Measurements from ENCODE around the gene PCSK1N. TPM values are rescaled to one million over a fixed set of nuclear protein-coding genes. Genes with fewer than 3 reads are reported as not detected.

The PCSK1N gene
- total and polyA plus RNA-seq, 2 donors (not counting 3 experiments of a cell fraction or from before 2014, with no cell fraction given): 0.44 TPM; not detected in 1

GRCh38 chrX:48782795-48783194 is 52.6 kb downstream of the PCSK1N start:
- H3K4me2 ChIP-seq (ENCODE audit: insufficient read depth, low read length): no peak overlapping the region
- TF ChIP-seq POLR2A (IDR thresholded peaks at IDR 0.05; ENCODE audit: low read depth, low read length) (no peak), EZH2 (IDR thresholded peaks at IDR 0.05; ENCODE audit: borderline replicate concordance, low read depth, low read length, severe bottlenecking) (no peak), MAX (IDR thresholded peaks at IDR 0.05; ENCODE audit: insufficient read depth, insufficient read length) (no peak), GATA2 (IDR thresholded peaks at IDR 0.05; ENCODE audit: insufficient read depth, insufficient read length, low read depth, low read length) (no peak), FOS (IDR thresholded peaks at IDR 0.05; ENCODE audit: borderline replicate concordance, insufficient read depth, low read length) (no peak), MYC (IDR thresholded peaks at IDR 0.05; ENCODE audit: low read depth, low read length) (no peak), JUN (IDR thresholded peaks at IDR 0.05; ENCODE audit: borderline replicate concordance, insufficient read depth, insufficient read length, low read depth) (no peak), POLR2AphosphoS5 (IDR thresholded peaks at IDR 0.05; ENCODE audit: insufficient read depth, low read depth, low read length) (no peak)
- TF ChIP-seq, protein P1, sequence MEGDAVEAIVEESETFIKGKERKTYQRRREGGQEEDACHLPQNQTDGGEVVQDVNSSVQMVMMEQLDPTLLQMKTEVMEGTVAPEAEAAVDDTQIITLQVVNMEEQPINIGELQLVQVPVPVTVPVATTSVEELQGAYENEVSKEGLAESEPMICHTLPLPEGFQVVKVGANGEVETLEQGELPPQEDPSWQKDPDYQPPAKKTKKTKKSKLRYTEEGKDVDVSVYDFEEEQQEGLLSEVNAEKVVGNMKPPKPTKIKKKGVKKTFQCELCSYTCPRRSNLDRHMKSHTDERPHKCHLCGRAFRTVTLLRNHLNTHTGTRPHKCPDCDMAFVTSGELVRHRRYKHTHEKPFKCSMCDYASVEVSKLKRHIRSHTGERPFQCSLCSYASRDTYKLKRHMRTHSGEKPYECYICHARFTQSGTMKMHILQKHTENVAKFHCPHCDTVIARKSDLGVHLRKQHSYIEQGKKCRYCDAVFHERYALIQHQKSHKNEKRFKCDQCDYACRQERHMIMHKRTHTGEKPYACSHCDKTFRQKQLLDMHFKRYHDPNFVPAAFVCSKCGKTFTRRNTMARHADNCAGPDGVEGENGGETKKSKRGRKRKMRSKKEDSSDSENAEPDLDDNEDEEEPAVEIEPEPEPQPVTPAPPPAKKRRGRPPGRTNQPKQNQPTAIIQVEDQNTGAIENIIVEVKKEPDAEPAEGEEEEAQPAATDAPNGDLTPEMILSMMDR (IDR thresholded peaks at IDR 0.05; ENCODE audit: extremely low read depth in 1 of 2, insufficient read depth in 1 of 2, low read depth in 1 of 2, low read length in 2 of 2): no peak
- H3K9me3 ChIP-seq (replicated peaks; ENCODE audit: control insufficient read depth, insufficient read depth, low read length): no peaks in the 10 kb centered on the region
- no peak overlapping the region for H3K9ac ChIP-seq (replicated peaks; ENCODE audit: extremely low read depth, insufficient read depth, low read length)
- CTCF ChIA-PET: no interaction called here
- no peak overlapping the region for H3K4me3 ChIP-seq (replicated peaks in 1 of 3; ENCODE audit: insufficient read depth in 1 of 3, low read depth in 1 of 3, low read length in 3 of 3)
- no peaks in the 10 kb centered on the region for H3K9me1 ChIP-seq (replicated peaks; ENCODE audit: control insufficient read depth, extremely low read depth, insufficient read depth, low read length)
- H2AFZ ChIP-seq (ENCODE audit: low read depth, low read length): no peak overlapping the region
- POLR2A ChIA-PET: no interaction called here
- FAIRE-seq (no peak), DNase-seq (ENCODE audit: low read depth, low spot score) (no peak)
- BruUV-seq (replicated peaks): no TSS peak
- no peaks in the 10 kb centered on the region for H3K4me1 ChIP-seq (ENCODE audit: control insufficient read depth, extremely low read depth, insufficient read depth, low read length)
- no peaks in the 10 kb centered on the region for H4K20me1 ChIP-seq (replicated peaks; ENCODE audit: control insufficient read depth, extremely low read depth, insufficient read depth, low read length)
- H3K27me3 ChIP-seq (ENCODE audit: control insufficient read depth in 2 of 2, insufficient read depth in 2 of 2, low read length in 2 of 2): peaks cover 0 to 1% of the 10 kb centered on the region in 2 experiments
- H3K79me2 ChIP-seq (ENCODE audit: control insufficient read depth, insufficient read depth, low read length): no peaks in the 10 kb centered on the region
- intact Hi-C loops (cut with micrococcal nuclease) (no loop called here), dilution Hi-C loops (cut with MboI; ENCODE audit: extremely low pct_ligation_motif_present, low sequenced_read_pairs) (no loop called here)
- H3K36me3 ChIP-seq (ENCODE audit: control insufficient read depth in 2 of 2, extremely low read depth in 1 of 2, insufficient read depth in 2 of 2, low read length in 2 of 2): no peaks in the 10 kb centered on the region
- H3K27ac ChIP-seq (ENCODE audit: insufficient read depth, low read depth, low read length): no peak overlapping the region

Data from endothelial cell of umbilical vein (primary cell).